HG03045 (cell line): ENCODE data around the gene MAP2K5.

ENCODE experiments used
- ATAC-seq: cut with Tn5 transposase; IDR thresholded peaks from one replicate; pipeline ENCODE4 v1.9.1; 2021; ENCODE audit warnings: mild to moderate bottlenecking, moderate library complexity; ENCODE audit not compliant: unreplicated experiment

Gene MAP2K5

DNA sequence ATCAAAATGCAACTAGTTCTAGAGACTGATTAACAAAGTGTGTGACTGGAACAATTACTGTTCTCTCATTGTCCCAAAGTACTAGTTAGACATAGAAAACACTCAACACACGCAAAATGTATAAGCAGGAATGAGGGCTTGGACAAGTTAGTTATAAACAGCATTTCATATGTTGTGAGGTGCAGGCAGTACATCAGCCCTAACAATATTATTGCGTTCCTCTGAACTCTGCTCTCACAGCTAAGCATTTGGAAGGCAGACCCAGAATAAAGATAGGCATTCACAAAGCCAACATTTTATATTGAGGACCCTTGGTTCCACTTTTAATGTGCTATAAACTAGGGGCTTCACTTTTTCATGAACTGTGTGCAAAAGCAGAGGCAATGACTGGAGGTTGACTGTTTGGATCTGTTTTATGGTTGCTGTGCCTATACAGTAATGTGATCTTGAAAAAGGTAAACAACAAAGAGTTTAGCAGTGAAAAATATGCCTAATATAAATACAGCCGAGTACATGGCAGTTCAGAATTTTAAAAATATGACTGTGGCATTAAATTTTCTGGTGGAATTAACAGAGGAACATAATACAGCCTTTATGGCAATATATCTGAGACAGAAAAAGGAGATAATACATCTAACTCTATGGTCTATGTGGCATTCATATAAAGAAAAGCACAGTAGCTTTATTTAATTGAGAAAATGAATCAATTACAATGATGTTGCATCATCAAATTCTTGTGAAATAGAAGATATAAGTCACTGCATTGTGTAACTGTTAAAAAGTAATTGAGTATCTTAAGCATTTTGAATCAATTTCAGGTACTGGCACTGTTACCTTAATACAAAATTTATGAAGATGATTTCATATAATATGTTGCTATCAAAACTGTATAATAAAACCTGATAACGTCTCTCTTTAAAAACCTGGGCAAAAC is 202.8 kb downstream of the MAP2K5 start:
- no peak for ATAC-seq

DNA sequence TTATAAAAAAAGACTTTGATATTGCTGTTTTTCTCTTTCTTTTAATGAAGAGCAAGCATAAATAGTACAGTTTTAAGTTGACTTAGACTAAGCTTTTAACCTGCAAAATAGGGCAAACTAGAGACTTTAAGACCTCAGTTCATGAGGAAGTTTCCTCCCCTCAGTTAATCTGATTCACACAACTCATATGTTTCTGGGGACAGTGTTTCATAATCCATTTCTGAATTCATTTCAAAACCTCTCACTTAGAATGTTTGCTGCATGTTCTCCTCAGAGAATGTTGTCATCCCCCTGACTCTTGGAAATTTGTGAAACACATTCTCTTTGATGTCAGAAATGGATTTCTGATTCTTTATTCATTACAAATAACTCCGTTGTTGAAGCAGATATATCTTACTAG is 203.5 kb downstream of the MAP2K5 start:
- no peak for ATAC-seq

DNA sequence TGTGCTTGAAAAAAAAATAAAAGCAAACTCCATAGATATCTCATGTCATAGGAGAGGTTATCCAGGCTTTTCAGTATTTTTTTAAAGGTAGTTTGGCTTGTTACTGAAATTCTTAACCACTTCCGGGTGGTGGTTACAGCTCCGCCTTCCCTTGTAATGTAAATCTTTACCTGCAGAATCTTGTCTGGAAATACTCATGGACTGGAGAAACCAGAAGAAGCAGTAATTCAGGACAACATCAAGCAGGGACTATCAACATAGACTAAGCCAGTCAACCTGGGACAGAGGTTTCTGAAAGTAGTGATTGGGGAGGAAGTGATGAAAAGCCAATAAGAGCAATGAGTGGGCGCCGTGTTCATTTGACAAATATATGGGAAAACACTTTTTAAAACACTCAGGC is 203.9 kb downstream of the MAP2K5 start:
- ATAC-seq: no peak

DNA sequence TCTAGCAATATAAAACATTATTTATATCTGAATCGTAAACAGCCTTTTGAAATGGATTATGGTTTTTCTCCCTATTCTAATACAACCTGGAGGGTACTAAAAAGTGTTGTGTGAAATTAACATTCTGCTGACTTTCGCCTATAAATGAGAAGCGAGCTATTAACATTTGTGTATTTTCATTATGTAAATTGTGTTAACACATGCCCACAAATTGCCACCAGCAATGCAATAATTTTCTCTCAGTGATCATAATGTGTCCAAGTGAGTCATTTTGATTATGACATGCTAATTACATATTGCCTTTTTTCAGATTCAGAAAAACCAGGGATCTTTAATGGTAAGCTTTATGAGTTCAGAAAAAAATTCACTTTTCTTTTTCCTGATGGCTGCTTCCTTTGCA is 205.4 kb downstream of the MAP2K5 start:
- no peak for ATAC-seq

DNA sequence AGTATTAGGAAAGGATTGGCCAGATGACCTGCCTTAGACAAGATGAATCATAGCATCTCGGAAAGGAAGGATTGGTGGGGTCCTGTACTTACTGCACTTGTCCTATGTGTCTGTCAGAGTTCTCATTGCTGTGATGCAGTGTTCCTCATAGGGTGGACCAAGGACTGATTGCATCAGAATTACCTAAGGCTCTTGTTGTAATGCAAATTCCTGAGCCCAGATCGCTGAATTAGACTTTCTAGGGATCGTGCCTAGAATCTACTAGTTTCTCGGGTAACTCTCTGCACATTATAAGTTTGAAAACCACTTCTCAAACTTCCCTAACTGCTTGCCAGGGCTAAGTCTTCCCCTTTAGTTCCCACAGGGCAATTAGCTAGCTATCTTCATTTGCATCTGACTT is 207.9 kb downstream of the MAP2K5 start:
- no peak for ATAC-seq

DNA sequence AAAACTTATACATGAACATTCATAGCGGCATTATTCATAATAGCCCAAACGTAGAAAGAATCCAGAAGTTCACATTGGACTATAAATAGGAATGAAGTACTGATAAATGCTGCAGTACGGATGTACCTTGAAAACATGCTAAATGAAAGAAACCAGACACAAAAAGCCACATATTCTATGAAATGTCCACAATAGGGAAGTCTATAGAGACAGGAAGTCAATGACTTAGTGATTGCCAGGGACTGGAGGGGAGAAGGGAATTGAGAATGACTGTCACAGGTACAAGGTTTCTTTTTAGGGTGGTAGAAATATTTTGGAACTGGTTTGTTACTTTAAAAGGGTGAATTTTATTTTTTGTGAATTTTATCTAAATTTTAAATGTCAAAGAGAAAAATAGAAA is 211.4 kb downstream of the MAP2K5 start:
- ATAC-seq: no peak

DNA sequence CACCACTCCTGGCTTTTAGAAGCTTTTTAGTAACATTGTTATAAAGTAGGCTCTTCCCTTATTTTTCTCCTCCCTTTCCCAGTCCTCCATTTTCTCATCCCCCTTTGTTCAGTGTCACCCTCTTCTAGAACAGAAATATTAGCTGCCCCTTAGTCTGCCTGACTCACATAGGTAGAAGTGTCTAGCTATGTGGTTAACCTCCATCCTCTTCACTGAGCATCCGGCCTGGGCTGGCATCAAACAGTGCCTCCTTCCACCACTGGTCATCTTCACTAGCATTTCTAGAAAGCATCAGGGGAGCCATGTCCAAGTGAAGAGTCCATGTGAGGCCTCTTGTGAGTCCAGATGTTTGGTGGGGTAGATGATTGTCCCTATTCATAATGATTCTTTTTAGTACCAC is 212.8 kb downstream of the MAP2K5 start:
- ATAC-seq: no peak

DNA sequence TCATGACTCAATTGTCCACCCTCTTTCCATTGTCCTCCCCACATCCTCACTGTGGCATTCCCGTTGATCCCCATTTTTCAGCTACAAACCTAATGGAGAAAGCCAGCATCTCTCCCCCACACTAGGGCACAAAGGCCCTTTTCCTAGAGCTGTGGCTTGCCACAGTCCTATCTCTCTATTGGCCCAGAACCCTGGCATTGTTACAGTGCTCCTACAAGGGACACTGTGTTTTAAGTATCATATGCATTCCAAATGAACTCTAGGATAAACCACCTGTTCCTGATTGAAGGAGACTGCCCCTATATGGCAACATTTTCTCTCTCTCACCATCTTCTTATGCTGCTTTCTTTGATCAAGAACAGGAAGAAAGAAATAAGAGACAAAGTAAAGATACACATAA is 213.4 kb downstream of the MAP2K5 start:
- no peak for ATAC-seq

DNA sequence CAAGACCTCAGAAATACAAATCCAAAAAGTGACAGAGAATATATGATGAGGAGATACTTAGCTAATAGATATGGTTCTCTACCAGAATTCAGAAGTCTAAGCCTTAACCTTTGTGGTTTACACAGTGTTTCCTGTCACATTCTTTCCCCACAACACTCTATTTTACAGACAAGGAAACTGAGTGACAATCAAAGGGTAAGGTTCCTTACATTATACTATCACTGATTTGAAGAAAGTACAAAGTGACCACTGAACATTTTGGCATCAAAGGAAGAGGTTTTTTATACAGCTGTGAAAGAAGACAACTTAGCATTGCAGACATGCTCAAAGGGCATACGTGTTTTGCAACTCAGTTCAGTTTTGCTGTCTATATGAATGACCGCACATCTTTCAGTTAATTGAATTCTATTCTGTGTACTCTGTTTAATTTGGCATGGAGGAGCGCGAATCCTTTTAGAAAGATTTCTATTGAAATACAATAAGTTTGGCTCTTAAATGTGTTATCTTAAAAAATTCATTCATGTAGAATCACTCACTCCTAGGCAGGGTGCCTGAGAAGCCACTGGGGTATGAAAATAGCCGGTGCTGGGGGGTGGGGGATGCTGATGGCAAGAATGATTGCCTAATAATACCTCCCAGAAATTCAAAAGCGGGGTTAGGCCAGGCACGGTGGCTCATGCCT is 216.3 kb downstream of the MAP2K5 start:
- no peak for ATAC-seq

DNA sequence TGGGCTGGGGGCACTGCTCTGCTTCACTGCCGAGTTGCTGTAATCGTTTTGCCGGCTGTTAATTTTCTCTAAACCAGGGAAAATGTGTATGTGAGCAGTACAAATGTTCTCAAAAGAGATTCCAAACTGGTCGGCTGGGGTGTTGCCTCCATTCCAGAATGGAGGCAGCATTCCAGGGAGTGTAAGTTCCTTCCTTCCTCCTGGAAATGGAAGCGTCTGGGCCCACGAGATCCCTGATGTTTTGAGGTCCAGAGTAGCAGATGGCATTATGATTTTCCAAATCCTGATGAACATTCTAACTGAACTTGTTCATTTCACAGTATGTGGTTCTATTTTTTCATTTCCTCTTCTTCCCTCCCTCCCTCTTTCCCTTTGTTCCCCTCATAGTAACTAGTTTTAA is 218.4 kb downstream of the MAP2K5 start:
- no peak for ATAC-seq

DNA sequence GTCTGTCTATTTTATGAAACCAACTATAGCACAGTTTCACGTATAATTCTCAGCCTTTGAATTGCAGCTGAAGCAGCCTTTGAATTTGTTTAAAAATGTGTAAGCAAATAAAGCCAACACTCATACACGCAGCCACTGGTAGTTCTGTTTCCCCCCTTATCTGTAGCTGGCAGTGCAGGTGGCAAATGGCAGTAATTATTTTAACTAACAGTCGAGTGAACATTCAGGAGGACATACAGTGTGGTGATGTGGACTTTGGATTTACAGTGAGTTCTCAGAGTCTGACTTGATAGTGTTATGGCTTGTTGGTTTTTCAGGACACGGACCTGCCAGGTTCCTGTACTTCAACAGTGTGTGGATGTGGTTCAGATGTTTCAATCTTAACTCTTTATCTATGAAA is 218.8 kb downstream of the MAP2K5 start:
- ATAC-seq: no peak

DNA sequence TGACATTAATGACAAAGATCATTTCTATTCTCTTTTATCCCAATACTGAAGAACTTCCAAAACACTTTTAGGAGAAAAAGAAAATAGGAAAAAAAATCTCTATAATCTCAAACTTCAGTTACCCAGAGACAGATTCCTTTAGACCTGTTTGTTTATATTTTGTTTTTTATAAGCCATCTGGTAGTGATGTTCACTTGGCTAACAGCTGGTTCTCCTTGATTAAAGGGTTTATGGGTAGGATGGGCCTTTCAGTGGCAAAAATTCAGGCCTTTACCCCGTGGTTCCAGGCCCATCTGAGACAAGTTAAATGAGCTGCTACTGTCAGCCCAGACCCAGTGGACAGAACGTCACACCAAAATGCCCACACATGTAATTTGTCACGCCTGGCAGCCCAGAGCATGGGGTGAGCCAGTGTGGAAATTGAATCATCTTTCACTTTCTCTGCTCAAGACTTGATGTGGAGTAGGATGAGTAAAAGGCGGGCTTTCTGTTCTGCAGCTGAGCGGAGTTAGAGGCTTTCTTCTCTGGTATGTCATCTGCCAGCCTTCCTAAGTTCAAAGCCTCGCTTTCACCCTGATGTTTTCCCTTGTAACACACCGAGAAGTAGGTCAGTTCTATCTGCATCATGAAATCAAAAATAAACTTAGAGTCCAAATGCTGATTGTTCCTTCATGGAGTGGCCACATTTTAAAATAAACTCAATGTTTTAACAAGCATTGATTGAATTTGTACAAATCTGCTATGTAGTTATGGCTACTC is 220.3 kb downstream of the MAP2K5 start:
- peak; percentile 90 for ATAC-seq

DNA sequence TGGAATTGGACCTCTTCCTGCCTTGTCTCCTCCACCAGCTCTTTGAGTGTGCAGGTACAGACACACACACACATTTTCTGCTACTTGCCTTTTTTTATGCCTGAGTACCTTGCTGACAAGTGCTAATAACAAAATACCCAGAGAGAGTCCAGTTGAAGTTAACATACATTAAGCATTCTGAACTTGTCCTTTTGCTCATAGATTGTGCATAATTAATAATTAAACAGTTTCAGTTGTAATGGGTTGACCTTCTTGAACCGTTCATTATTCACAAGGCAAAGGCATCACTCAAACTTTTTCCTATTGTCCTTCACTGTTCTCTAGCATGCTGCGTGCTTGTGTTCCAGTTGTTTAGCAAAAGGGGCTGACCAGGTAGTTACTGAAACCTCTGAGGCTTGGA is 223.2 kb downstream of the MAP2K5 start:
- ATAC-seq: no peak

DNA sequence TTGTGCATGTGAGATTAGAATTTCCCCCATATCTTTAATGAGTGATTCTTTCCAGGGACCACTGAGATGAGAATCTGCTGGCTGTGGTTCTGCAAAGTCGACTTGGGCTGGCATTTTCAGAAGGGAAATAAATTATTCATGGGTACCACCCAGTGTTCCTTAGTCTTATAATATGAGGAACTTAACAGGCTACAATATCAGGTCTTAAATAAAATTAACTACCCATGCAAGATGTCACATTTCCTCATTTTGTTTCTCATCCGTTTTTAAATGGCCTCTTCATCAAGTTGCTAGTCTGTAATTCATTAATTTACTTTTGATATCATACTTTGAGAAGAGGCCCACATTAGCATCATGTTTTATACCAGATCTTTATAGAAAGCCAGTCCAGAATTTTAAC is 224.5 kb downstream of the MAP2K5 start:
- no peak for ATAC-seq

DNA sequence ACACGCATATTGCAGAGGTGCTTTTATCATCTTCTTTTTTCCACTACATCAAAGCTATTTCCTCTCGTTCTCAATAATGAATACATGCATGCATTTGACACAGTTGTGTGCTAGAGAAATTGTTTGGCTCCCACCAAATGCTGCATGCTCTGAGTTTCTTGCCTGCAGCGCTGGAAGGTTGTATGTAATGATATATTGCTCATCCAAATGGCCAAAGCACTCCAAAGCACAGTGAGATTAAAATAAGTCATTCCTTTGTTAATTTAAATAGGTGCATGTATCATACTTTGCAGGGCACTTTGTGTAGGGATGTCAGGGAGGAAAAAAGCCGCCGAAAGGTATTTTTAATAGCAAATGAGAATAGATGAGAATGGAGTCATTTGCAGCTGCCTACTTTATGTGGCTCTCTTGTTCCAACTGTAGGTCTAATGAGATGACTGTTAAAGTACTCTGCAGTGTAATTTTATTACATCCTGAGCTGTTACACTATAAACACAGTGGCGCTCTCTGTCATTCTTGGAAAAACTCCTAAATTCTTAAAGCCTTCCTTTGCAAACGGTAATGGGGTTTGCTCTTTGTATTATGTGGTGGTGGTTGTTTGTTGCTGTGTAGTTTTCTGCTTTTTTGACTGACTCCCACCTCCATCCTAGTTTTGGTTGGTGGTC is 225.9 kb downstream of the MAP2K5 start:
- ATAC-seq: no peak

DNA sequence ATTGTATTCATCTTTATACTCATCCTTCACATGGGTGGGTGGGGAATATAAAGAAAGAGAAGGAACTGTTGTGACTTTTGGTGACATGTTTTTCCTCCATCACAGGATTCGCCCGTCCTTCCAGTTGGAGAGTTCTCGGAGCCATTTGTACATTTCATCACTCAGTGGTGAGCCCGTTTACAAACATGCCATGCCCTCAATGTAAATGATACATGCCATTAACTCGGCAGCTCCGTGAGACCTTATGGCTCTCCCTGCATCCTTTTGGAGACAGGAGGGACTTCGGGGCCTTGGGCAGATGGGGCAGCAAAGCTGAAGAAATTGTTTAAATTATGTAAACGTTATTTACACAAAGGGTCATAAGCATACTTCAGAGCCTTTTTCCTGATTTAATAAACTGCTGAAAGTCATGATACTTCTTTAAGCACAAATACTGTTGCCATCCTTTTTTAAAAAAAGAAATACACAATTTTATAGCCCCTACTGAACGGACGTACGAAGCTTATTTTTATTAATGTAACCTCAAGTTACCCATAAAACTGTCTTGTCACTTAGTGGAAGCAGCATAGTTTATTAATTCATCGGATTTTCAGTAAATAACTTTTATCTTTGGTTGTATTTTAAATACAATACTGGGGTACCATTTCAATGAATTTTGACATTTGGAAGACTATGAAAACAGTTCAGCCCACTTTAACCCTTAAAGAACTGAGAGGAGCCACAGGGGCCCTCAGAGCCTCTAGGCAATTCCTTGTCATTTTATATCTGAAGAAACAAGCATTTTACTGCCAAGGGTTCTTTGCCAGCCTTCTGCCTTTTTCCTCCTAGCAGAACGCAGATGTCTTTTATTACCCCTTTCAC is 227.2 kb downstream of the MAP2K5 start:
- ATAC-seq: no peak

DNA sequence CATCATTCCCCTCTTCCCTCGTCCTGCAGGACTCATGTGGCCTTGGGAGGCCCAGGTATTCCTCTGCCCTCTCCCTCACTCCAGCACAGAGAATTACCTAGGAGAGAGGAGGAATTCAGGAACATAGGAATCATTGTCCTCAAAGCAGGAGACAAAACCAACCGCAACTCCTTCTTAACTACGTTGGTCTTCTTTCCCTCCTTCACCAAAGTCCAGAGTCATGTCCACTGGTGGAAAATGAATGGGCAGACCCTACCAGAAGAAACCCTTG is 227.8 kb downstream of the MAP2K5 start:
- no peak for ATAC-seq

DNA sequence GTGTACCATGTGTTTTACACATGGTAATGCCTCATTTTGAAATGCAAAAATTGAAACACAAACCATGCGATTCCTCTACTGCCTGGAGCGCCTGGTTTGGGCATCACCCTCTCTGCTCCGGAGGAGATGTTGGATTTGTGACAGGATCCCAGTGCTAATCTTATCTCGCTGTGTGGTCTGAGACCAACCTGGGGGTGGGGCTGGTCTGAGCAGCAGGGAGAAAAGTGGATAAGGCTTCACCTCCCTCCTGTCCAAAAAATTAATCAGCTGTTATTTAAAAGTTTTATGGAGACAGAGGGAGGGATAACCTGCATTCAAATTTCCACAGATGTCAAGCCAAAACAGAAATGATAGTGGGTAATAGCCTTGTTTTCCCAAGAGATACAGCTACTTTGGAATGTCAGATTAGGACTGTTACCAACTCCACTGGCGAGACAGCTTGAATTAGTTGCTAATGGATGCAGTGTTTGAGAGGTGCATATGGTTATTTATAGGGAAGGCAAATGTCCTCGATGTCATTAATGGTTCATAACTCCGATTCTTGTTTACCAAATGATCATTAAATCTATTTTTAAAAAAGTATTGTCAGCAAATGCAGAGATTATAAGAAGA is 228.8 kb downstream of the MAP2K5 start:
- no peak for ATAC-seq

DNA sequence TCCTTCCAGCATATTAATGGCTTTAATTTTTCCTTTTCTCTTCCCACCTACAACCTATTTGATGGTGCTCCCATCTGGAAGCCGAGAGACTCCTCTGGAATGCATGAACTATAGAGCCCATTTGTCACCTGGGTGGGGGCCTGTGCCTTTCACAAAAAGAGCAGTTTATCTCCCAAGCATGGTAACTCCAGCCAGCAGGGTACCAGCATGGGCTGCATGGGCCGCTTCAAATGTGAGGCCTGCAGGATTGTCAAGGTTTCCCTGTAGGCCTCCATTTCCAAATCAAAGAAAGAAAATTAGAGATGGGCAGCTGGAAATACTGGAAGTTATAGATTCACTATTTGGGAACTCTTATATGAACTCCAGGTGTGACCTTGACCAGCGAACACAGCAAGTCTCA is 232.1 kb downstream of the MAP2K5 start:
- ATAC-seq: no peak

DNA sequence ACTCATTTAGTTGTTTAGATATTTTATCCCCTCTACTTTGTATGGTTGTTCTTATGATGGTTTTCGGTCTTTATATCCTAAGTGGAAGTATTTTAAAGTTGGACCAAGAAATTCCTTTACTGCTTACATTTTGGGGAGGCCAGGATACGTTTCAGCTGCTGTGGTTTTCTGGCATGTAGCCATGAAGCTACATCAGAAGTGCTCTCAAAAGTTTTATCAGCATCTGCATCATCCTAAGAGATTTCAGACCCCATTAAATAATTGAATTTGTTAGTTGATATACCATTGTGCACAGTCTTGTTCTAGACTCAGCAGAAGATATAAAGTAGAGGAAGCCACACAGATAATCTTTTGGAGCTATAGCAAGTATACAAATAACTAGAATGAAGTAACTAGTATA is 232.7 kb downstream of the MAP2K5 start:
- ATAC-seq: no peak
